Fibroblast of lung (primary cell): ENCODE measurements around the gene SCGB3A2.

Experiments used
- EZH2 ChIP-seq: IDR thresholded peaks from 2 replicates; pipeline ENCODE4 v1.5.1; 2012; ENCODE audit warnings: low read length, control low read depth, mild to moderate bottlenecking; ENCODE audit errors: missing control alignments
- TF ChIP-seq, protein P1 (sequence below), 2 donors: IDR thresholded peaks in 1 of 2; conservative IDR thresholded peaks in 1 of 2; 1 replicate in 1 of 2; 2 replicates in 1 of 2; pipeline ENCODE4 v1.5.1; 2011 to 2012; ENCODE audit warnings: low read length in 2 of 2, control low read depth in 1 of 2, inconsistent platforms in 1 of 2, low read depth in 1 of 2, mild to moderate bottlenecking in 1 of 2

DNA sequence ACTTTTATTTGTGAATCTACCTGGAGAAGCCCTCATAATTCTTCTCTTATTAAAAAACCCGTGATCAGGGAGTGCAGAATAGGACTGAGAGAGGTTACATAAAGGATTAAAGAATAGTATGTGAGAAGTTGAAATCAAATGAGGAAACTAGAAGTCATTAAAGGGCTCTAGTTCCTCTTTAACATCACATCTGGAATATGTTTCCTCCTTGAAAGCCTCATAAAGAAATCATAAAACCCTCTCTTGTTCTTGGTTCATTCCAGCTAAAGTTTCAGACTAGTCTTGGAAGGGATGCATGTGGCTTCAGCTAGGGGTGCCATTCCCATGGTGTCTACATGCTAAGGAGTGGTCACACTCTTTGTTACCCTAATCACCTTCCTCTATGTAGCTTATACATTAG lies 33.5 kb downstream of the SCGB3A2 start:
- TF ChIP-seq EZH2 = no peak
- TF ChIP-seq, protein P1, sequence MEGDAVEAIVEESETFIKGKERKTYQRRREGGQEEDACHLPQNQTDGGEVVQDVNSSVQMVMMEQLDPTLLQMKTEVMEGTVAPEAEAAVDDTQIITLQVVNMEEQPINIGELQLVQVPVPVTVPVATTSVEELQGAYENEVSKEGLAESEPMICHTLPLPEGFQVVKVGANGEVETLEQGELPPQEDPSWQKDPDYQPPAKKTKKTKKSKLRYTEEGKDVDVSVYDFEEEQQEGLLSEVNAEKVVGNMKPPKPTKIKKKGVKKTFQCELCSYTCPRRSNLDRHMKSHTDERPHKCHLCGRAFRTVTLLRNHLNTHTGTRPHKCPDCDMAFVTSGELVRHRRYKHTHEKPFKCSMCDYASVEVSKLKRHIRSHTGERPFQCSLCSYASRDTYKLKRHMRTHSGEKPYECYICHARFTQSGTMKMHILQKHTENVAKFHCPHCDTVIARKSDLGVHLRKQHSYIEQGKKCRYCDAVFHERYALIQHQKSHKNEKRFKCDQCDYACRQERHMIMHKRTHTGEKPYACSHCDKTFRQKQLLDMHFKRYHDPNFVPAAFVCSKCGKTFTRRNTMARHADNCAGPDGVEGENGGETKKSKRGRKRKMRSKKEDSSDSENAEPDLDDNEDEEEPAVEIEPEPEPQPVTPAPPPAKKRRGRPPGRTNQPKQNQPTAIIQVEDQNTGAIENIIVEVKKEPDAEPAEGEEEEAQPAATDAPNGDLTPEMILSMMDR (conservative IDR thresholded peaks at IDR 0.05 in 1 of 2, IDR thresholded peaks at IDR 0.05 in 1 of 2; ENCODE audit: low read depth in 1 of 2, low read length in 2 of 2) = no peak
